Thyroid gland (tissue), 4 donors: ENCODE data around the gene ADCYAP1R1.

ENCODE experiments used
- CTCF ChIP-seq, 6 experiments: fragments of 200-600 bp in 3 of 6; fragments of 450-650 bp in 3 of 6; sonication (generic) in 3 of 6; IDR thresholded peaks; one replicate each; pipeline ENCODE4 v1.5.1; 2016 to 2019; ENCODE audit warnings: antibody characterized with exemption in 6 of 6, mild to moderate bottlenecking in 2 of 6, inconsistent platforms in 1 of 6, moderate library complexity in 1 of 6
- POLR2A ChIP-seq, 2 donors: fragments of 450-650 bp; IDR thresholded peaks; one replicate each; pipeline ENCODE4 v1.6.1; 2017; ENCODE audit warnings: antibody characterized with exemption in 2 of 2, mild to moderate bottlenecking in 2 of 2, moderate library complexity in 1 of 2

- TF ChIP-seq POLR2A (IDR thresholded peaks at IDR 0.05) = no peak
- no peak for TF ChIP-seq CTCF (IDR thresholded peaks at IDR 0.05)
Observed at GRCh38 chr7:31129067-31129466, 77.0 kb downstream of the ADCYAP1R1 start.
